T follicular helper cell (primary cell): Measurements from ENCODE around the gene B4GALT4.
A peak's percentile ranks its signal among the peaks of the same experiment; 100 is the strongest.
"Not testable (repeated sequence)": the region's sequence is repeated elsewhere in the genome, so short reads cannot be mapped to it uniquely, and the experiment has no call there.

Experiments
- DNase-seq: peaks from one replicate; pipeline ENCODE4 v3.0.0-alpha.2; 2020; ENCODE audit warnings: low read depth
- total RNA-seq, 2 experiments: gene quantifications; one replicate each; lab custom pipeline; 2026; lab: John Stamatoyannopoulos, UW

B4GALT4 gene
- total RNA-seq, result 16.4 to 25.4 reads per million in 2 experiments

- peak; percentile 37 for DNase-seq
Observed at GRCh38 chr3:119240591-119241434, at the start of gene B4GALT4. Gene B4GALT4, minus strand, starts transcription at chr3:119240878. Its CDS starts 10,779 bp downstream, at chr3:119230099.

- DNase-seq, result no peak
Observed at GRCh38 chr3:119289404-119289770, 48.7 kb upstream of the B4GALT4 start.

GRCh38 chr3:119288669-119289403 is 48.2 kb upstream of the B4GALT4 start:
- no peak for DNase-seq

GRCh38 chr3:119279584-119280243 is 39.0 kb upstream of the B4GALT4 start:
- DNase-seq, result no peak

- no peak for DNase-seq
Observed at GRCh38 chr3:119279101-119279554, 38.5 kb upstream of the B4GALT4 start.

GRCh38 chr3:119276680-119277079 is 36.0 kb upstream of the B4GALT4 start:
- DNase-seq, result no peak

- not testable (repeated sequence) for DNase-seq
Observed at GRCh38 chr3:119270212-119270611, 29.5 kb upstream of the B4GALT4 start.

- DNase-seq, result no peak
Observed at GRCh38 chr3:119261055-119261454, 20.4 kb upstream of the B4GALT4 start.

GRCh38 chr3:119259821-119260220 is 19.1 kb upstream of the B4GALT4 start:
- DNase-seq, result no peak

- no peak for DNase-seq
Observed at GRCh38 chr3:119258915-119259314, 18.2 kb upstream of the B4GALT4 start.

GRCh38 chr3:119257654-119258410 is 17.2 kb upstream of the B4GALT4 start:
- DNase-seq, result no peak

GRCh38 chr3:119257111-119257510 is 16.4 kb upstream of the B4GALT4 start:
- DNase-seq, result no peak

GRCh38 chr3:119255214-119255613 is 14.5 kb upstream of the B4GALT4 start:
- DNase-seq, result no peak

GRCh38 chr3:119245778-119246177 is 5.1 kb upstream of the B4GALT4 start:
- DNase-seq, result no peak

- DNase-seq, result no peak
Observed at GRCh38 chr3:119243712-119244111, 3.0 kb upstream of the B4GALT4 start.

GRCh38 chr3:119243058-119243529 is 2.4 kb upstream of the B4GALT4 start:
- not testable (repeated sequence) for DNase-seq

GRCh38 chr3:119242387-119243057 is 1.8 kb upstream of the B4GALT4 start:
- DNase-seq, result not testable (repeated sequence)

- no peak for DNase-seq
Observed at GRCh38 chr3:119240101-119240590, 532 bp downstream of the B4GALT4 start.

GRCh38 chr3:119239206-119239820 is 1.4 kb downstream of the B4GALT4 start:
- DNase-seq, result no peak

GRCh38 chr3:119238363-119238762 is 2.3 kb downstream of the B4GALT4 start:
- no peak for DNase-seq
